T-helper 1 cell treated with Interleukin-12 subunit alpha and Interleukin-12 subunit beta and Interleukin-4 antibody, amounts not matched to agents 30 μg/mL and 1 μg/mL, for 36 hours (primary cell): ENCODE results near the gene CFAP61.

Experiments used
- H3K27ac Mint-ChIP-seq: one replicate; pipeline ENCODE4 v1.8.0; 2021; ENCODE audit warnings: mild to moderate bottlenecking, mixed read lengths
- H3K27me3 Mint-ChIP-seq: one replicate; pipeline ENCODE4 v1.8.0; 2021; ENCODE audit warnings: low read depth, mixed read lengths
- H3K36me3 Mint-ChIP-seq: one replicate; pipeline ENCODE4 v1.8.0; 2021; ENCODE audit warnings: low read depth, mixed read lengths
- H3K4me1 Mint-ChIP-seq: one replicate; pipeline ENCODE4 v1.8.0; 2021; ENCODE audit warnings: low read depth, mixed read lengths
- H3K4me3 Mint-ChIP-seq: one replicate; pipeline ENCODE4 v1.8.0; 2021; ENCODE audit warnings: mild to moderate bottlenecking, moderate library complexity, mixed read lengths
- H3K9me3 Mint-ChIP-seq: one replicate; pipeline ENCODE4 v1.8.0; 2021; ENCODE audit warnings: mixed read lengths

The CFAP61 gene

GRCh38 chr20:20196610-20197009 lies 144.3 kb downstream of the CFAP61 start:
- Mint-ChIP-seq H3K4me3 (no peak overlapping the region), H3K9me3 (no peaks in the 10 kb centered on the region), H3K36me3 (no peaks in the 10 kb centered on the region), H3K4me1 (peaks cover 2% of the 10 kb centered on the region), H3K27me3 (no peaks in the 10 kb centered on the region), H3K27ac (no peak overlapping the region)

GRCh38 chr20:20198011-20198410 lies 145.7 kb downstream of the CFAP61 start:
- Mint-ChIP-seq H3K4me3 (no peak overlapping the region), H3K27ac (no peak overlapping the region), H3K9me3 (no peaks in the 10 kb centered on the region), H3K36me3 (no peaks in the 10 kb centered on the region), H3K27me3 (no peaks in the 10 kb centered on the region), H3K4me1 (no peaks in the 10 kb centered on the region)

- Mint-ChIP-seq H3K4me1 (no peaks in the 10 kb centered on the region), H3K36me3 (no peaks in the 10 kb centered on the region), H3K4me3 (no peak overlapping the region), H3K9me3 (no peaks in the 10 kb centered on the region), H3K27ac (no peak overlapping the region), H3K27me3 (peaks cover 3% of the 10 kb centered on the region)
These were observed 147.2 kb downstream of the CFAP61 start for GRCh38 chr20:20199361-20200160.

- H3K36me3 Mint-ChIP-seq: no peaks in the 10 kb centered on the region
- peaks cover 3% of the 10 kb centered on the region for H3K27me3 Mint-ChIP-seq
- no peaks in the 10 kb centered on the region for H3K4me1 Mint-ChIP-seq
- H3K9me3 Mint-ChIP-seq: no peaks in the 10 kb centered on the region
- H3K27ac Mint-ChIP-seq: no peak overlapping the region
- no peak overlapping the region for H3K4me3 Mint-ChIP-seq
These were observed 148.8 kb downstream of the CFAP61 start for GRCh38 chr20:20201124-20201523.

GRCh38 chr20:20201639-20202038 lies 149.3 kb downstream of the CFAP61 start:
- H3K27ac Mint-ChIP-seq: no peak overlapping the region

GRCh38 chr20:20202768-20203167 lies 150.4 kb downstream of the CFAP61 start:
- Mint-ChIP-seq H3K27me3 (peaks cover 3% of the 10 kb centered on the region), H3K36me3 (no peaks in the 10 kb centered on the region), H3K4me3 (no peak overlapping the region), H3K27ac (no peak overlapping the region), H3K9me3 (no peaks in the 10 kb centered on the region), H3K4me1 (no peaks in the 10 kb centered on the region)

More at GRCh38 chr20:20201639-20202038, 149.3 kb downstream of the CFAP61 start:
- Mint-ChIP-seq H3K9me3 (no peaks in the 10 kb centered on the region), H3K4me1 (no peaks in the 10 kb centered on the region), H3K36me3 (no peaks in the 10 kb centered on the region), H3K27me3 (peaks cover 3% of the 10 kb centered on the region), H3K4me3 (no peak overlapping the region)

GRCh38 chr20:20203784-20204183 lies 151.5 kb downstream of the CFAP61 start:
- Mint-ChIP-seq H3K9me3 (no peaks in the 10 kb centered on the region), H3K27ac (no peak overlapping the region), H3K4me1 (no peaks in the 10 kb centered on the region), H3K36me3 (no peaks in the 10 kb centered on the region), H3K27me3 (peaks cover 3% of the 10 kb centered on the region), H3K4me3 (no peak overlapping the region)

- Mint-ChIP-seq H3K4me3 (no peak overlapping the region), H3K4me1 (no peaks in the 10 kb centered on the region), H3K27ac (no peak overlapping the region), H3K9me3 (no peaks in the 10 kb centered on the region), H3K27me3 (peaks cover 3% of the 10 kb centered on the region), H3K36me3 (no peaks in the 10 kb centered on the region)
These were observed 151.9 kb downstream of the CFAP61 start for GRCh38 chr20:20204256-20204655.

- H3K36me3 Mint-ChIP-seq: no peaks in the 10 kb centered on the region
- no peaks in the 10 kb centered on the region for H3K4me1 Mint-ChIP-seq
- no peak overlapping the region for H3K27ac Mint-ChIP-seq
- H3K4me3 Mint-ChIP-seq: no peak overlapping the region
- no peaks in the 10 kb centered on the region for H3K9me3 Mint-ChIP-seq
- H3K27me3 Mint-ChIP-seq: peaks cover 3% of the 10 kb centered on the region
These were observed 153.0 kb downstream of the CFAP61 start for GRCh38 chr20:20205141-20205861.

GRCh38 chr20:20205862-20206236 lies 153.5 kb downstream of the CFAP61 start:
- Mint-ChIP-seq H3K36me3 (no peaks in the 10 kb centered on the region), H3K4me1 (no peaks in the 10 kb centered on the region), H3K9me3 (no peaks in the 10 kb centered on the region), H3K4me3 (no peak overlapping the region), H3K27ac (no peak overlapping the region), H3K27me3 (peaks cover 3% of the 10 kb centered on the region)

- H3K27me3 Mint-ChIP-seq: peaks cover 3% of the 10 kb centered on the region
- no peaks in the 10 kb centered on the region for H3K4me1 Mint-ChIP-seq
- no peaks in the 10 kb centered on the region for H3K36me3 Mint-ChIP-seq
- no peaks in the 10 kb centered on the region for H3K9me3 Mint-ChIP-seq
- H3K4me3 Mint-ChIP-seq: no peak overlapping the region
- no peak overlapping the region for H3K27ac Mint-ChIP-seq
These were observed 154.5 kb downstream of the CFAP61 start for GRCh38 chr20:20206788-20207187.

GRCh38 chr20:20207291-20207690 lies 155.0 kb downstream of the CFAP61 start:
- Mint-ChIP-seq H3K27me3 (peaks cover 3% of the 10 kb centered on the region), H3K4me3 (no peak overlapping the region), H3K36me3 (no peaks in the 10 kb centered on the region), H3K9me3 (no peaks in the 10 kb centered on the region), H3K27ac (no peak overlapping the region), H3K4me1 (no peaks in the 10 kb centered on the region)

GRCh38 chr20:20207872-20208271 lies 155.5 kb downstream of the CFAP61 start:
- Mint-ChIP-seq H3K36me3 (no peaks in the 10 kb centered on the region), H3K27ac (no peak overlapping the region), H3K9me3 (no peaks in the 10 kb centered on the region), H3K4me1 (no peaks in the 10 kb centered on the region), H3K4me3 (no peak overlapping the region), H3K27me3 (peaks cover 3% of the 10 kb centered on the region)

GRCh38 chr20:20209684-20210083 lies 157.4 kb downstream of the CFAP61 start:
- Mint-ChIP-seq H3K4me1 (no peaks in the 10 kb centered on the region), H3K27ac (no peak overlapping the region), H3K9me3 (no peaks in the 10 kb centered on the region), H3K27me3 (no peaks in the 10 kb centered on the region), H3K4me3 (no peak overlapping the region), H3K36me3 (no peaks in the 10 kb centered on the region)

- H3K27me3 Mint-ChIP-seq: no peaks in the 10 kb centered on the region
These were observed 158.0 kb downstream of the CFAP61 start for GRCh38 chr20:20210327-20210726.

More at GRCh38 chr20:20210327-20210726, 158.0 kb downstream of the CFAP61 start:
- Mint-ChIP-seq H3K36me3 (no peaks in the 10 kb centered on the region), H3K9me3 (no peaks in the 10 kb centered on the region), H3K4me3 (no peak overlapping the region), H3K4me1 (no peaks in the 10 kb centered on the region), H3K27ac (no peak overlapping the region)
